Keratinocyte (primary cell): ENCODE measurements around the gene EFR3B. TPM values are rescaled to one million over a fixed set of nuclear protein-coding genes. Genes with fewer than 3 reads are reported as not detected.

Source experiments
- DNase-seq: peaks from one replicate; pipeline ENCODE4 v3.0.0-alpha.2; 2011; ENCODE audit warnings: low read depth, missing footprints, low spot score
- FAIRE-seq: peaks from 2 replicates; lab custom pipeline; 2011; peaks lifted over from hg19 to GRCh38; lab: Jason Lieb, UNC
- H2AFZ ChIP-seq: 2 replicates; pipeline ENCODE4 v1.6.0; 2012; ENCODE audit warnings: low read length, control low read depth, inconsistent platforms; ENCODE audit not compliant: control insufficient read depth
- H3K27ac ChIP-seq: 2 replicates; pipeline ENCODE4 v1.5.1; 2011; ENCODE audit warnings: low read length; ENCODE audit not compliant: control insufficient read depth, insufficient read depth
- H3K27me3 ChIP-seq: 3 replicates; pipeline ENCODE4 v1.6.0; 2011; ENCODE audit warnings: low read length; ENCODE audit not compliant: control insufficient read depth, insufficient read depth; ENCODE audit errors: extremely low read depth
- H3K36me3 ChIP-seq, 2 experiments: 2 replicates in 1 of 2; 3 replicates in 1 of 2; pipeline ENCODE4 v1.5.1; 2011; ENCODE audit warnings: low read length in 2 of 2, mild to moderate bottlenecking in 1 of 2; ENCODE audit not compliant: control insufficient read depth in 2 of 2, insufficient read depth in 2 of 2; ENCODE audit errors: extremely low read depth in 1 of 2
- H3K4me1 ChIP-seq: 3 replicates; pipeline ENCODE4 v1.5.1; 2011; ENCODE audit warnings: low read length; ENCODE audit not compliant: control insufficient read depth, insufficient read depth; ENCODE audit errors: extremely low read depth
- H3K4me2 ChIP-seq: 3 replicates; pipeline ENCODE4 v1.6.0; 2011; ENCODE audit warnings: low read depth, low read length; ENCODE audit not compliant: control insufficient read depth, insufficient read depth; ENCODE audit errors: extremely low read depth
- H3K4me3 ChIP-seq, 3 experiments: fragments of 200-600 bp in 1 of 3; sonication (generic) in 1 of 3; 2 replicates in 2 of 3; 3 replicates in 1 of 3; pipeline ENCODE4 v1.5.1; 2011 to 2016; ENCODE audit warnings: low read length in 3 of 3, mild to moderate bottlenecking in 3 of 3, control low read depth in 2 of 3, inconsistent platforms in 1 of 3, low read depth in 1 of 3, mixed read lengths in 1 of 3, mixed run types in 1 of 3, moderate library complexity in 1 of 3; ENCODE audit not compliant: control insufficient read depth in 2 of 3, insufficient read depth in 2 of 3; ENCODE audit errors: extremely low read depth in 1 of 3
- H3K79me2 ChIP-seq: 2 replicates; pipeline ENCODE4 v1.6.0; 2012; ENCODE audit warnings: low read length; ENCODE audit not compliant: control insufficient read depth, insufficient read depth
- H3K9ac ChIP-seq: 3 replicates; pipeline ENCODE4 v1.6.0; 2011; ENCODE audit warnings: low read length; ENCODE audit not compliant: control insufficient read depth, insufficient read depth; ENCODE audit errors: extremely low read depth
- H3K9me1 ChIP-seq: 3 replicates; pipeline ENCODE4 v1.6.0; 2011; ENCODE audit warnings: low read length; ENCODE audit not compliant: control insufficient read depth, insufficient read depth; ENCODE audit errors: extremely low read depth
- H3K9me3 ChIP-seq: 2 replicates; pipeline ENCODE4 v1.5.1; 2012; ENCODE audit warnings: low read depth, low read length; ENCODE audit not compliant: control insufficient read depth
- H4K20me1 ChIP-seq: 3 replicates; pipeline ENCODE4 v1.6.0; 2011; ENCODE audit warnings: low read length; ENCODE audit not compliant: control insufficient read depth, insufficient read depth; ENCODE audit errors: extremely low read depth
- CTCF ChIP-seq, 3 experiments: IDR thresholded peaks in 1 of 3; conservative IDR thresholded peaks in 1 of 3; optimal IDR thresholded peaks in 1 of 3; 2 replicates in 2 of 3; 3 replicates in 1 of 3; pipeline versions ENCODE3 to v1.5.1; 2011; ENCODE audit warnings: low read length in 3 of 3, mild to moderate bottlenecking in 3 of 3, moderate library complexity in 2 of 3, control low read depth in 1 of 3, inconsistent platforms in 1 of 3; ENCODE audit not compliant: insufficient read depth in 2 of 3; ENCODE audit errors: extremely low read depth in 1 of 3
- EZH2 ChIP-seq: IDR thresholded peaks from one replicate; pipeline ENCODE4 v1.6.1; 2012; ENCODE audit warnings: inconsistent platforms, mild to moderate bottlenecking, low read length, moderate library complexity
- dilution Hi-C: fragments of 300-500 bp; cut with MboI; formaldehyde crosslinking; loops from one replicate; pipeline ENCODE4 v1.7.0; 2020; ENCODE audit warnings: low sequenced_read_pairs; ENCODE audit not compliant: extremely low pct_ligation_motif_present
- polyA plus RNA-seq, 5 experiments: library from polyadenylated mRNA; depleted of rRNA in 3 of 5; stranded (reverse) in 3 of 5; stranded (forward) in 1 of 5; unstranded in 1 of 5; fragments of >200 nt; gene quantifications; 1 replicate in 1 of 5; 2 replicates in 3 of 5; 3 replicates in 1 of 5; pipeline versions ENCODE4 v1.2.1 to v1.2.3, GENCODE V29; 2011 to 2012; ENCODE audit warnings: missing spikeins in 2 of 5, low read depth in 1 of 5, low replicate concordance in 1 of 5

The EFR3B gene
- polyA plus RNA-seq, 1 donor (not counting 4 experiments of a cell fraction or from before 2014, with no cell fraction given), result 0.09 TPM

GRCh38 chr2:25088817-25089516 is 47.1 kb downstream of the EFR3B start:
- no peaks in the 10 kb centered on the region for H3K4me1 ChIP-seq

GRCh38 chr2:25089605-25090315 is 47.9 kb downstream of the EFR3B start:
- DNase-seq (no peak), FAIRE-seq (no peak)
- peaks cover 22% of the 10 kb centered on the region for H3K27me3 ChIP-seq
- H3K36me3 ChIP-seq, result no peaks in the 10 kb centered on the region
- no peaks in the 10 kb centered on the region for H3K79me2 ChIP-seq
- no peaks in the 10 kb centered on the region for H3K4me1 ChIP-seq
- no peak for TF ChIP-seq CTCF (optimal IDR thresholded peaks at IDR 0.05 in 1 of 3, IDR thresholded peaks at IDR 0.05 in 1 of 3, conservative IDR thresholded peaks at IDR 0.05 in 1 of 3; ENCODE audit: extremely low read depth in 1 of 3, insufficient read depth in 2 of 3, low read length in 3 of 3)
- no peak for TF ChIP-seq EZH2
- H3K4me2 ChIP-seq, result no peak overlapping the region
- H3K9ac ChIP-seq, result no peak overlapping the region
- H3K9me1 ChIP-seq, result no peaks in the 10 kb centered on the region
- H3K27ac ChIP-seq, result no peak overlapping the region
- dilution Hi-C loops, result no loop called here
- no peaks in the 10 kb centered on the region for H3K9me3 ChIP-seq
- no peak overlapping the region for H2AFZ ChIP-seq
- no peak overlapping the region for H3K4me3 ChIP-seq
- no peaks in the 10 kb centered on the region for H4K20me1 ChIP-seq

More at GRCh38 chr2:25088817-25089516, 47.1 kb downstream of the EFR3B start:
- Histone ChIP-seq H3K9me1 (no peaks in the 10 kb centered on the region), H3K9ac (no peak overlapping the region), H3K9me3 (no peaks in the 10 kb centered on the region), H2AFZ (no peak overlapping the region), H3K4me2 (no peak overlapping the region), H4K20me1 (no peaks in the 10 kb centered on the region), H3K79me2 (no peaks in the 10 kb centered on the region), H3K27ac (no peak overlapping the region), H3K27me3 (peaks cover 28% of the 10 kb centered on the region), H3K36me3 (no peaks in the 10 kb centered on the region), H3K4me3 (no peak overlapping the region)
- TF ChIP-seq EZH2 (no peak), CTCF (optimal IDR thresholded peaks at IDR 0.05 in 1 of 3, IDR thresholded peaks at IDR 0.05 in 1 of 3, conservative IDR thresholded peaks at IDR 0.05 in 1 of 3; ENCODE audit: extremely low read depth in 1 of 3, insufficient read depth in 2 of 3, low read length in 3 of 3) (no peak)
- FAIRE-seq, result no peak
- no peak for DNase-seq
- dilution Hi-C loops, result no loop called here
